Measurements from ENCODE around the gene ABCC1. TPM values are rescaled to one million over a fixed set of nuclear protein-coding genes. Genes with fewer than 3 reads are reported as not detected.

Gene ABCC1
- total RNA-seq, 1 donor from 2014 or later = 9.9 TPM

GRCh38 chr16:16133943-16134604 lies 184.7 kb downstream of the ABCC1 start:
- no peaks in the 10 kb centered on the region for H3K9me3 ChIP-seq (ENCODE audit: control insufficient read depth in 3 of 3, low read length in 3 of 3)
- no peaks in the 10 kb centered on the region for H3K4me1 ChIP-seq (ENCODE audit: control insufficient read depth in 3 of 3, insufficient read depth in 3 of 3, low read length in 3 of 3)
- no peak overlapping the region for H3K27ac ChIP-seq (ENCODE audit: low read depth, low read length)
- H3K36me3 ChIP-seq (ENCODE audit: control insufficient read depth in 3 of 3, insufficient read depth in 3 of 3, low read length in 3 of 3) = peaks cover 45 to 64% (median 59%) of the 10 kb centered on the region in 3 donors
- no peaks in the 10 kb centered on the region for H3K27me3 ChIP-seq (ENCODE audit: control insufficient read depth in 3 of 3, insufficient read depth in 3 of 3, low read length in 3 of 3)
- H3K4me3 ChIP-seq (ENCODE audit: low read length in 3 of 3) = no peak overlapping the region
- no peak overlapping the region for H3K9ac ChIP-seq (ENCODE audit: low read depth in 1 of 3, low read length in 3 of 3)

GRCh38 chr16:16136588-16136987 lies 187.2 kb downstream of the ABCC1 start:
- no peak overlapping the region for H3K27ac ChIP-seq (ENCODE audit: low read depth, low read length)
- H3K9ac ChIP-seq (ENCODE audit: low read depth in 1 of 3, low read length in 3 of 3) = no peak overlapping the region
- H3K27me3 ChIP-seq (ENCODE audit: control insufficient read depth in 3 of 3, insufficient read depth in 3 of 3, low read length in 3 of 3) = no peaks in the 10 kb centered on the region
- H3K4me3 ChIP-seq (ENCODE audit: low read length in 3 of 3) = no peak overlapping the region
- H3K4me1 ChIP-seq (ENCODE audit: control insufficient read depth in 3 of 3, insufficient read depth in 3 of 3, low read length in 3 of 3) = no peaks in the 10 kb centered on the region
- peaks cover 56 to 76% (median 66%) of the 10 kb centered on the region in 3 donors for H3K36me3 ChIP-seq (ENCODE audit: control insufficient read depth in 3 of 3, insufficient read depth in 3 of 3, low read length in 3 of 3)
- H3K9me3 ChIP-seq (ENCODE audit: control insufficient read depth in 3 of 3, low read length in 3 of 3) = no peaks in the 10 kb centered on the region

GRCh38 chr16:16137110-16137509 lies 187.7 kb downstream of the ABCC1 start:
- Histone ChIP-seq H3K9ac (ENCODE audit: low read depth in 1 of 3, low read length in 3 of 3) (peak overlapping the region in 1 of 3 donors; percentile 25), H3K27me3 (ENCODE audit: control insufficient read depth in 3 of 3, insufficient read depth in 3 of 3, low read length in 3 of 3) (no peaks in the 10 kb centered on the region), H3K4me3 (ENCODE audit: low read length in 3 of 3) (no peak overlapping the region), H3K36me3 (ENCODE audit: control insufficient read depth in 3 of 3, insufficient read depth in 3 of 3, low read length in 3 of 3) (peaks cover 58 to 77% (median 61%) of the 10 kb centered on the region in 3 donors), H3K9me3 (ENCODE audit: control insufficient read depth in 3 of 3, low read length in 3 of 3) (no peaks in the 10 kb centered on the region), H3K27ac (ENCODE audit: low read depth, low read length) (no peak overlapping the region), H3K4me1 (ENCODE audit: control insufficient read depth in 3 of 3, insufficient read depth in 3 of 3, low read length in 3 of 3) (no peaks in the 10 kb centered on the region)

- Histone ChIP-seq H3K4me3 (ENCODE audit: low read length in 3 of 3) (no peak overlapping the region), H3K27ac (ENCODE audit: low read depth, low read length) (no peak overlapping the region), H3K36me3 (ENCODE audit: control insufficient read depth in 3 of 3, insufficient read depth in 3 of 3, low read length in 3 of 3) (peaks cover 58 to 76% (median 61%) of the 10 kb centered on the region in 3 donors), H3K4me1 (ENCODE audit: control insufficient read depth in 3 of 3, insufficient read depth in 3 of 3, low read length in 3 of 3) (no peaks in the 10 kb centered on the region), H3K9me3 (ENCODE audit: control insufficient read depth in 3 of 3, low read length in 3 of 3) (no peaks in the 10 kb centered on the region), H3K27me3 (ENCODE audit: control insufficient read depth in 3 of 3, insufficient read depth in 3 of 3, low read length in 3 of 3) (no peaks in the 10 kb centered on the region), H3K9ac (ENCODE audit: low read depth in 1 of 3, low read length in 3 of 3) (no peak overlapping the region)
Measured at GRCh38 chr16:16138034-16138635, 188.7 kb downstream of the ABCC1 start.

DNA sequence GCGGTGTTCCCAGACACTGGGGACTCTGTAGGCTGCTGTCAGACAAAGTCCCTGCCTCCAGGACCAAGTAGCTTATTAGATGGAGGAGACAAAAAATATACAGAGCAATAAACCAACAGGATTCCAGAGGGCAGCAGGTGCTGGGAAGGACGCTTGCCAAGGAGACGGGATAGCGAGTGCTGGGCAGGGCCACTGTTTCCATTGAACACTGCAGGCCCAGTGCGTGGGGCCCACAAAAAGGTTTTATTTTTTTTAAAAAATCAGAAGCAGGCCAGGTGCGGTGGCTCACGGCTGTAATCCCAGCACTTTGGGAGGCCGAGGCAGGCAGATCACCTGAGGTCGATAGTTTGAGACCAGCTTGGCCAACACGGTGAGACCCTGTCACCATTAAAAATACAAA lies 189.6 kb downstream of the ABCC1 start:
- peaks cover 0 to 3% (median 2%) of the 10 kb centered on the region in 3 donors for H3K4me1 ChIP-seq (ENCODE audit: control insufficient read depth in 3 of 3, insufficient read depth in 3 of 3, low read length in 3 of 3)
- no peaks in the 10 kb centered on the region for H3K9me3 ChIP-seq (ENCODE audit: control insufficient read depth in 3 of 3, low read length in 3 of 3)
- H3K4me3 ChIP-seq (ENCODE audit: low read length in 3 of 3) = no peak overlapping the region
- H3K27ac ChIP-seq (ENCODE audit: low read depth, low read length) = no peak overlapping the region
- no peaks in the 10 kb centered on the region for H3K27me3 ChIP-seq (ENCODE audit: control insufficient read depth in 3 of 3, insufficient read depth in 3 of 3, low read length in 3 of 3)
- H3K9ac ChIP-seq (ENCODE audit: low read depth in 1 of 3, low read length in 3 of 3) = no peak overlapping the region
- peaks cover 57 to 74% (median 64%) of the 10 kb centered on the region in 3 donors for H3K36me3 ChIP-seq (ENCODE audit: control insufficient read depth in 3 of 3, insufficient read depth in 3 of 3, low read length in 3 of 3)

- no peak overlapping the region for H3K9ac ChIP-seq (ENCODE audit: low read depth in 1 of 3, low read length in 3 of 3)
- H3K4me1 ChIP-seq (ENCODE audit: control insufficient read depth in 3 of 3, insufficient read depth in 3 of 3, low read length in 3 of 3) = peaks cover 0 to 6% (median 6%) of the 10 kb centered on the region in 3 donors
- peaks cover 50 to 73% (median 61%) of the 10 kb centered on the region in 3 donors for H3K36me3 ChIP-seq (ENCODE audit: control insufficient read depth in 3 of 3, insufficient read depth in 3 of 3, low read length in 3 of 3)
- H3K9me3 ChIP-seq (ENCODE audit: control insufficient read depth in 3 of 3, low read length in 3 of 3) = no peaks in the 10 kb centered on the region
- H3K27ac ChIP-seq (ENCODE audit: low read depth, low read length) = no peak overlapping the region
- no peaks in the 10 kb centered on the region for H3K27me3 ChIP-seq (ENCODE audit: control insufficient read depth in 3 of 3, insufficient read depth in 3 of 3, low read length in 3 of 3)
- H3K4me3 ChIP-seq (ENCODE audit: low read length in 3 of 3) = no peak overlapping the region
Measured at GRCh38 chr16:16139806-16140205, 190.4 kb downstream of the ABCC1 start.

DNA sequence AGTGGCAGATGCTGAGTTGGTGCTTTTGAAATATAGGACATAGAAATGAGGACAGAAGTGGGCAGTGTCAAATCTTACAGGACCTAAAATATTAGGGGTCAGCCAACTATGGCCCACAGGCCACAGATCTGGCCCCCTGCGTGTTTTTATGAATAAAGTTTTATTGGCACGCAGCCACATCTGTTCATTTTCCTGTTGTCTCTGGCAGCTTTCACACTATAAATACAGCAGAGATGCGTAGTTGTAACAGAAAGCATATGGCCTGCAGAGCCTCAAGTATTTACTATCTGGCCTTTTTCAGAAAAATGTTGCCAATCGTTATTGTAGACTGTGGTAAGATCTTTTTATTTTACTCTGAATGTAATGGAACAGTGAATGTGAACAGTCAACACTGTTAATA lies 191.1 kb downstream of the ABCC1 start:
- Histone ChIP-seq H3K27me3 (ENCODE audit: control insufficient read depth in 3 of 3, insufficient read depth in 3 of 3, low read length in 3 of 3) (no peaks in the 10 kb centered on the region), H3K4me1 (ENCODE audit: control insufficient read depth in 3 of 3, insufficient read depth in 3 of 3, low read length in 3 of 3) (peaks cover 0 to 6% (median 6%) of the 10 kb centered on the region in 3 donors), H3K9me3 (ENCODE audit: control insufficient read depth in 3 of 3, low read length in 3 of 3) (no peaks in the 10 kb centered on the region), H3K9ac (ENCODE audit: low read depth in 1 of 3, low read length in 3 of 3) (no peak overlapping the region), H3K4me3 (ENCODE audit: low read length in 3 of 3) (no peak overlapping the region), H3K36me3 (ENCODE audit: control insufficient read depth in 3 of 3, insufficient read depth in 3 of 3, low read length in 3 of 3) (peaks cover 47 to 66% (median 61%) of the 10 kb centered on the region in 3 donors), H3K27ac (ENCODE audit: low read depth, low read length) (no peak overlapping the region)

DNA sequence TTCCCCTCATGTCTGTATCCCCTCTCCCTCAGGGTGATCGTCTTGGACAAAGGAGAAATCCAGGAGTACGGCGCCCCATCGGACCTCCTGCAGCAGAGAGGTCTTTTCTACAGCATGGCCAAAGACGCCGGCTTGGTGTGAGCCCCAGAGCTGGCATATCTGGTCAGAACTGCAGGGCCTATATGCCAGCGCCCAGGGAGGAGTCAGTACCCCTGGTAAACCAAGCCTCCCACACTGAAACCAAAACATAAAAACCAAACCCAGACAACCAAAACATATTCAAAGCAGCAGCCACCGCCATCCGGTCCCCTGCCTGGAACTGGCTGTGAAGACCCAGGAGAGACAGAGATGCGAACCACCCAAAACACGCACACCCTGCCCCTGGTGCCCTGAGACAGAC lies 191.7 kb downstream of the ABCC1 start:
- peaks cover 49 to 63% (median 60%) of the 10 kb centered on the region in 3 donors for H3K36me3 ChIP-seq (ENCODE audit: control insufficient read depth in 3 of 3, insufficient read depth in 3 of 3, low read length in 3 of 3)
- no peak overlapping the region for H3K9ac ChIP-seq (ENCODE audit: low read depth in 1 of 3, low read length in 3 of 3)
- H3K27me3 ChIP-seq (ENCODE audit: control insufficient read depth in 3 of 3, insufficient read depth in 3 of 3, low read length in 3 of 3) = no peaks in the 10 kb centered on the region
- no peaks in the 10 kb centered on the region for H3K9me3 ChIP-seq (ENCODE audit: control insufficient read depth in 3 of 3, low read length in 3 of 3)
- H3K4me3 ChIP-seq (ENCODE audit: low read length in 3 of 3) = no peak overlapping the region
- H3K27ac ChIP-seq (ENCODE audit: low read depth, low read length) = no peak overlapping the region
- peaks cover 0 to 6% (median 6%) of the 10 kb centered on the region in 3 donors for H3K4me1 ChIP-seq (ENCODE audit: control insufficient read depth in 3 of 3, insufficient read depth in 3 of 3, low read length in 3 of 3)

GRCh38 chr16:16141784-16142396 lies 192.5 kb downstream of the ABCC1 start:
- peaks cover 42 to 55% (median 52%) of the 10 kb centered on the region in 3 donors for H3K36me3 ChIP-seq (ENCODE audit: control insufficient read depth in 3 of 3, insufficient read depth in 3 of 3, low read length in 3 of 3)
- H3K9ac ChIP-seq (ENCODE audit: low read depth in 1 of 3, low read length in 3 of 3) = no peak overlapping the region
- no peaks in the 10 kb centered on the region for H3K9me3 ChIP-seq (ENCODE audit: control insufficient read depth in 3 of 3, low read length in 3 of 3)
- H3K27me3 ChIP-seq (ENCODE audit: control insufficient read depth in 3 of 3, insufficient read depth in 3 of 3, low read length in 3 of 3) = no peaks in the 10 kb centered on the region
- H3K4me3 ChIP-seq (ENCODE audit: low read length in 3 of 3) = no peak overlapping the region
- H3K4me1 ChIP-seq (ENCODE audit: control insufficient read depth in 3 of 3, insufficient read depth in 3 of 3, low read length in 3 of 3) = peaks cover 0 to 6% (median 6%) of the 10 kb centered on the region in 3 donors
- H3K27ac ChIP-seq (ENCODE audit: low read depth, low read length) = no peak overlapping the region

All from skeletal muscle tissue (tissue), 4 donors.